ENCODE measurements around the gene MAP2K7.
"Not testable (repeated sequence)": the region's sequence is repeated elsewhere in the genome, so short reads cannot be mapped to it uniquely, and the experiment has no call there.

The MAP2K7 gene

GRCh38 chr19:7920519-7921301 is 17.0 kb downstream of the MAP2K7 start:
- peak; percentile 99 for DNase-seq

GRCh38 chr19:7921302-7921966 is 17.8 kb downstream of the MAP2K7 start:
- DNase-seq: no peak

DNA sequence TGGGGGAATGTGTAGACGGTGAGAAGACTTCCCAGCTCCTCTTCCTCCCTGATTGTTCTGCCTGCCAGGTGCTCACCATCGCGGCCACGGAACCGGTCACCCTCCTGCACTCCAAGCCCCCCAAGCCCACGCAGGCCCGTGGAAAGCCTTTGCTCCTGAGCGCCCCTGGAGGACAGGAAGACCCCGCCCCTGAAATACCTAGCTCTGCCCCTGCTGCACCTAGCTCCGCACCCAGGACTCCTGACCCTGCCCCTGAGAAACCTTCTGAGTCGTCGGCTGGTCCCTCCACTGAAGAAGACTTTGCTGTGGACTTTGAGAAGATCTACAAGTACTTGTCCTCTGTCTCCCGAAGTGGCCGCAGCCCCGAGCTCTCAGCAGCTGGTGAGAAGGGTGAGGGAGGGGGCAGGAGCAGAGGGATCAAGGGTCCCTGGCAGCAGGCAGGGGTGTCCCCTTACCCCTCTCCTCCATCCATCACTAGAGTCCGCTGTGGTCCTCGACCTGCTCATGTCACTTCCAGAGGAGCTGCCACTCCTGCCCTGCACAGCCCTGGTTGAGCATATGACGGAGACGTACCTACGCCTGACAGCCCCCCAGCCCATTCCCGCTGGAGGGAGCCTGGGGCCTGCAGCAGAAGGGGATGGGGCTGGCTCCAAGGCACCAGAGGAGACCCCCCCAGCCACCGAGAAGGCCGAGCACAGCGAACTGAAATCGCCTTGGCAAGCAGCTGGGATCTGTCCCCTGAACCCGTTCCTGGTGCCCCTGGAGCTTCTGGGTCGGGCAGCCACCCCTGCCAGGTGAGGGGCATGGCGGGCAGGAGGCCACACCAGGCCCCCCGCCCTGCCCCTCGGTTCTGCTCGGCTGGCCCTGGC is 18.5 kb downstream of the MAP2K7 start:
- no peak for DNase-seq

DNA sequence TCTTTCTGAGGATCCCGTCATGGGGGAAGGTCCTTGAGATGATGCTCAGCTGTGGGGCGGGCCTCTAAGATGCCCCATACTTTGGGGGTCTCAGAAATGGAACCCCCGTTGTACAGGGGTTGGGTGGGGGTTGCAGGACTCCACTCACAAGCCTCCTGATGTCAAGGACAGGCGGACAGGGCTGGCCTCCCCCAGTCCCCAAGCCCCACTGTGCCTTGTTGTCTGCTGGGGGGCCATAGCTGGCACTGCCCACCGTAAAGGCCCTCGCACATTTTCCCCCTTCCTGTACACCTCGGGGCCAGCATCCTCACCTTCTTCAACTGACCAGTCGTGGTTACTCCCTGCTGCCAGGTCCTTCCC is 19.1 kb downstream of the MAP2K7 start:
- DNase-seq: no peak

- DNase-seq: no peak
These were observed 19.9 kb downstream of the MAP2K7 start for GRCh38 chr19:7923295-7924191.

DNA sequence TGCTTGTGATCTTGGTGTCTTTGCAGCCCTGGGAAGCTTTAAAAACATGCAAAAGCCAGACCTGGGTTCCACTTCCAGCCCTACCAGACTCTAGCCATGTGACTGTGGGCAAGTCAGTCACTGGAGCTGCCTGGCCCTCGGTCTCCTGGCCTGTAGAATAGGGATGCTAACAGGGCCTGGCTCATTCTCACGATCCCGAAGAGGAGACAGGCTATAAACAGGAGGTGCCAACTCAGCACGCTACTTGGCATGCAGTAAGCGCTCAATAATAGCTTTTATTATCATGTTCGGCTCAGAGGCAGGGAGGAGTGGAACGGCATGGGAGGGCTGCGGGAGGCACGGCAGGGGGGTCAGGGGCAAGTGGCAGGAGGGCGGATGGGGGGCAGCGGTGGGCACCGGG is 20.6 kb downstream of the MAP2K7 start:
- no peak for DNase-seq

- DNase-seq: no peak
These were observed 21.0 kb downstream of the MAP2K7 start for GRCh38 chr19:7924651-7925170.

GRCh38 chr19:7925171-7925851 is 21.6 kb downstream of the MAP2K7 start:
- DNase-seq: peak; percentile 90

DNA sequence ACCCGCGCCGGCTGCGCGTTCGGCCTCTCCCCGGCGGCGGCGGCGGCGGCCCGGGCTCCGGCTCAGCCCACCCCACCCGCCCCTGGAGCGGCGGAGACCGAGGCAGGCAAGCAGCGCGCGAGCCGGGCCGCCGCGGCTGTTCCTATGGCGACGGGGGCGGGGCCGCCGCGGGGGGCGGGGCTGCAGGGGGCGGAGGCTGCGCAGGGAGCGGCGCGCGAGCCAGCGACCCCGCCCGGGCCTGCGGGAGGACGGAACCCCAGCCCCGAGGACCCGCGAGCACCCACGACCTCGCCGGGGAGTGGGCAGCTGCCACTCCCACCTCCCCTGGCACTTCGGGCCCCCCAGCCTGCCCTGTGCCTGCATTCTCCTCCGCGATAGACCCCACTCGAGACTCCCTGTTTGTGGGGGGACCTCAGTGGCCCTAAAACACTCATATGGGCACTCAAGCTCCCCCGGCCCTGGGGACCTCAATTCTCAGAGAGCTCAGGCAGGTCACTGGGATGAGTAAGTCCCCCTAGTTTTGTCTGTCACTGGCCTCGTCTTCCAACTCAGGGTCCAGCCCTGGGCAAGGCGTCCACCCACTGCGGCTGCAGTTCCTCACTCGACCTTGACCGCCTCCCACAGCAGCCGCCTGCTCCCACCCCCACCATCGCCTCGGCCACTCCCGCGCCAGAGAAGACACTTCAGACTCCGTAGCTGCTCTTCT is 22.5 kb downstream of the MAP2K7 start, which contains the start of gene CTXN1:
CTXN1 (minus strand) TSS at position 115 of the 706 bp plus-strand sequence. CDS start 597 bp downstream, outside the sequence.
- peak; percentile 91 for DNase-seq

DNA sequence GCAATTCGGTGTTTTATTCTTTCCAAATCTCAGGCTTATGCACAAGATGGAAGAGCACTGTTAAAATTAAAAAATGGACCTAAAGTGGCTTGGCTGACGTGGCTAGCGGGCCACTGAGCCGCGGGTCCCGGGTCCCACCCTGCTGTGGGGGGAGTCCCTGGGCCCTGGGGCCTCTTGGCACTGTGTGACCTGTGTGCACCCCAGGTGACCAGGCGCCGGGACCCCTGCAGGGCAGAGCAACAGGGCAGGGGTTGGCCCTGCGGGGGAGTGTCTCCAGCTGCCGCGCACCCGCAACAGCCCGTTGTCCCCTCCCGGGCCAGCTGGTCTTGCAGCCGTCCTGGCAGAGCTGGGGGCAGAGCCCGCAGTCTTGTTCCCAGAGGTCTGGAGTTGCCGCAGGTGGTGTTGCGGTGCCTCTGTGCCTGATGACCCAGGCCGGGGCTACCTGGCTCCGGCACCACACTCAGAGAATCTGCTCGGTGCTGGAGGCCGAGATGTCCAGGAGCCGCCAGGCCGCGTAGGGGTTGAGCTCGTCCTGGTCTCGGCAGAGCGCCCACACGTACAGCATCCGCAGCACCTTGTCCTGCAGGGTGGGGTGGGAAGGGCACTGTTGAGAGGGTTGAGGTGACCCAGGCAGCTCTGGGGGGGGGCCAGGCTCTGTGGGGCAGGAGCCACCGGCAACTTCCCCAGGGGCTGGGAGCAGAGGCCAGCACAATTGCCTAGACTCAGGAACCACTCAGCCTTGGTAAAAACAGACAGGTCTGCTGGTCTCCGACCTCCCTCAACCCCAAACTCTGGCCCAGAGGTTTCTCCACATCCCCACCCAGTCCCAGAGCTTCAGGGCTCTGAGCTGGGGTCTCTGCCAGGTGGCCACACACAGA is 23.3 kb downstream of the MAP2K7 start:
- no peak for DNase-seq

DNA sequence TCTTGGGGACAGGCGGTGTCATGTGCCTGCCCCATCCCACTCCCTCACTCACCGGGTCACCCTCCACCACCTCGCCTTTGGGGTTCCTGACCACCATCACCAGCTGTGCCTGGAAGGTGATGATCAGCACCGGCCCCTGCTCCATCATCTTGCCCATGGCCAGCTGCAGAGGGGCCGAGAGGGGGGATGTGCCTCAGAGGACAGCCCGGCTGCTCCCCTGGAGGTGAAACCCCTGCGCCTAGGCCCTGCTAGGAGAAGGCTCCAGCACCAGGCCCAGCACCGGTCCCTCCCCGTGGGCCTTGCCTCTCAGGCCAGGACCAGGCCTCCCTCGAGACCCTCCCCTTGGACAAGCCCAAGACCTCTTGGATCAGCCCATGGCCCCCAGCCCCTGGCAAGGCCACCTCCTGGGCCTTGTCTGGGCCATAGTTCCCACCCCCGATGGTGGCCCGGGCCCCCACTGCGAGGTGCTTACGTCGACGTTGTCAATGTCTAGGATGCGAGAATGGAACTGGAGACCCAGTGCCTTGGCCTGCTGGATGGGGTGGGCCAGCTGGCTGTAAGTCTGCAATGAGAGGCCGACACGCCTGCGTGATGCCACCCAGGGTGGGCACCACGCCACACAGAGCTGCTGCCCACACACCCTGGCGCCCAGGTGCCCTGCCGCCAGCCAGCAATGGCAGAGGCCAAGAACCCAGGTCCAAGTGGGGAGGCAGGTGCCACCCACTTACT is 24.1 kb downstream of the MAP2K7 start:
- DNase-seq: no peak

DNA sequence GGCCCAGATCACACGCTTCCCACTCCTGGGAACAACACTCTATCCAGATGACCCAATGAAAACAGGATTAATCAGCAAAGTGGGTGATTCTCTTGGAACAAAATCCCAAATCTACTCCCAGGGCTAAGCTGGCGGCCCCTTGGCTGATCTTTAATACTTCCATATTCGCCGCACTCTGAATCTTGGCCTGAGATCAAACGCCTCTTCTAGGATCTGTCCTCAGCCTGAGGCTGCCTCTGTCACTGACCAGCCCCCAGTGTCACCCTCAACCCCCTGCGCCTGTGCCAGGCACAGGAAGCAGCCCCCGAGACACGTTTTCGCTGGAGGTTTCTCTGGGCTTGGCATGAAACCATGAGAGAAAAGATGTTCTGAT is 24.6 kb downstream of the MAP2K7 start:
- no peak for DNase-seq

DNA sequence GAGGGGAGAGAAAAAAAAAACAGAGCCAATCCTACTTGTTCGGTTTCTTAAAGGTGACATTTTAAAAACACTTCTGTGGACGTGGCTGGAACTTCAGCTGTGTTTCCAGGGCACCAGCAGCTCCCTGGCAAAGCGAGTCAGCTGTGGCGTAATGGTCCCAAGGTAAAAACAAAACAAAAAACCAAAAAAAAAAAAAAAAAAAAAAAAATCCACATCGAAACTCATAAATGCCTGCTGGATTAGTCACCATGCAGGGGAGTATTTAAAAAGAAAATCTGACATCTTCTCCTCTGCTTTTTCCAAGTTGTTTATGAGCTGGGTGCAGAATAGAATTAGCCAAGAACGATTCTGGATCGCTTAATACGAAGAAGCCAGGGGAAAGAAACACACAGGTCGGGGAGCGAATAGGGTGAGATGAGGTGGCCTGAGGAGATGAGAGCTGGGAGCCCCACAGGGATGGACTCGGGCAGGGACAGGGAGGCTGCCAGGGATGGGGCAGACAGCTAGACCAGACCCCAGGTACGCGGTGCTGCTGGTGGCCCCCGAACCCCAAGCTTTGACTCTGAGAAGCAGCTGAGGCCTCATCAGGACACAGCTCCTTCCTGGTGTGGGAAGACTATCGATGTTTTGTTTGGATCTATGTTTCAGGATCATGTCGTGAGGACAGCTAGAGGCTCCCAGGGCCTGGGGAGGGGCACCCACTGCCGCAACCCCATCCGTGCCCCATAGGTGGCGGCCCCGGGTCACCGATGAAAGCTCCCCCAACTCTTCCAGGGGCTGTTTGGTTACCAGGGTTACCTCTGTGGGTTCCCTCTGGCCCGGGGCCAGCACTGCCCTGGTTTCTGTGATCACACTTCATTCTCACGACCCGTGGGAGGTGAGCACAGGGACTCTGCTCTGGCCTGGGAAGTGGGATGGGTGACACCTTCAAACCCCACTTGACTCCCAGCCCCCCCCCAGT is 25.3 kb downstream of the MAP2K7 start:
- peak; percentile 81 for DNase-seq

DNA sequence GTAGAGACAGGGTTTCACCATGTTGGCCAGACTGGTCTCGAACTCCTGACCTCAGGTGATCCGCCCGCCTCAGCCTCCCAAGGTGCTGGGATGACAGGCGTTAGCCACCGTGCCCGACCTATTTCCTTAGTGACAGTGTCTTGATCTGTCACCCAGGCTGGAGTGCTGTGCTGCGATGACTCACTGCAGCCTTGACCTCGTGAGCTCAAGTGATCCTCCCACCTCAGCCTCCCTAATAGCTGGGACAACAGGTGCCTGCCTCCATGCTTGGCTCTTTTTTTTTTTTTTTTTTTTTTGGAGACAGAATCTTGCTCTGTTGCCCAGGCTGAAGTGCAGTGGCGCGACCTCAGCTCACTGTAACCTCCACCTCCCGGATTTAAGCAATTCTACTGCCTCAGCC is 26.4 kb downstream of the MAP2K7 start:
- not testable (repeated sequence) for DNase-seq

DNA sequence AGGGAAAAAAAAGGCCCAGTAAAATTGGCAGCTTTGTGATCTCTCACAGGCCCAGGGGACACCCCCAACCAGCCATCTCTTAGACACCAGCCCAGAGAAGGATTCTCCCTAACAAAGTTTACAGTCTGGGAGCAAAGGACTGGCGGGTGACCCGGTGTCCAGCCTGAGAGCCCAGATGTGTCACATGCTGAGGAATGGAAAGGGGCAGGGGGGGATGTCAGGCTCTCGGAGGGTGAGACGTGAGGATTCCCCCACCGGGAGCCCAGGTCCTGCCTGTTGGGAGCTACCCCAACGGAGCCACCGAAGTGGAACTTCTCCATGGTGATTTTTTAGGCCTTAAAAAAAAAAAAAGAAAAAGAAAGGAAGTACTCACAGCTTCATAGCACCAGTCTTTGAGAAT is 27.1 kb downstream of the MAP2K7 start:
- DNase-seq: no peak

- no peak for DNase-seq
These were observed 27.8 kb downstream of the MAP2K7 start for GRCh38 chr19:7931221-7932061.
